Right hindlimb (tissue), 1 donor: ENCODE data around the gene ZFAND3.

ENCODE experiments used
- DNase-seq: peaks from one replicate; pipeline ENCODE4 v3.0.0-alpha.2; 2018

ZFAND3 gene

GRCh38 chr6:38158762-38159350 lies 339.3 kb downstream of the ZFAND3 start:
- no peak for DNase-seq

DNA sequence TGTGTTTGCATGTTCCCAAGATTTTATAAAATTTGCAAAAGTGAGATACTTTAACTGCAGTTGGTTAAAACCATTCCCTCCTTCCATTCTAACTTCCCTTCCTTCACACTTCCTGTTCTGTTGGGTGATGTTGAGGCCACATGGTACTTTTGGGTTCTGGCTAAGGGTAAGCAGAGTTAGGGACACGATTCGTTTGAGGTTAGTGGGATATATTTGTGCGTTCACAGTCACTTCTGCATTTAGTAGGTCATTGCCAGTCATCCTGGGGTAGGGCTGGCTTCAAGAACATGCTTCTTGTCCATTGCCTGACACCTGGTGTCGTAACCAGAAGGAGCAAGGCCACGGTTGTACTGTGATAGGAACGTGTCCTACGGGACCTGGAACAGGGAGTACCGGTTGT lies 340.1 kb downstream of the ZFAND3 start:
- DNase-seq, result no peak

GRCh38 chr6:38160831-38161230 lies 341.3 kb downstream of the ZFAND3 start:
- DNase-seq, result no peak

DNA sequence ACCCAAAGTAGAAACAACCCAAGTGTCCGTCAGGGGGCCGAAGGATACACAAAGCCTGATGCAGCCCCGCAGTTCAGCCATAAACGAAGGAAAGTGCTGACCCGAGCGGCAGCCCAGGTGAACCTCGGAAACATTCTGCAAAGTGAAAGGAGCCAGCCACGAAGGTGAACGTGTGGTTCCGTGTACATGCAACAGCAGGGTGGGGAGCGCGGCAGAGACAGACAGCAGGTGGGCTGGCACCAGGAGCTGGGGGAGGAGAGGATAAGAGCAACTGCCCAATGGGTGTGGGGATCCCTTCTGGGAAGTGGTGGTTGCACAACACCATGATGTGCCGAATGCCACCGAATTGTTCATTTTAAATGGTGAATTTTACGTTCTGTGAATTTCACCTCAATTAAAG lies 341.8 kb downstream of the ZFAND3 start:
- no peak for DNase-seq

- no peak for DNase-seq
Measured at GRCh38 chr6:38161754-38162492, 342.4 kb downstream of the ZFAND3 start.

- DNase-seq, result no peak
Measured at GRCh38 chr6:38162493-38163185, 343.1 kb downstream of the ZFAND3 start.

DNA sequence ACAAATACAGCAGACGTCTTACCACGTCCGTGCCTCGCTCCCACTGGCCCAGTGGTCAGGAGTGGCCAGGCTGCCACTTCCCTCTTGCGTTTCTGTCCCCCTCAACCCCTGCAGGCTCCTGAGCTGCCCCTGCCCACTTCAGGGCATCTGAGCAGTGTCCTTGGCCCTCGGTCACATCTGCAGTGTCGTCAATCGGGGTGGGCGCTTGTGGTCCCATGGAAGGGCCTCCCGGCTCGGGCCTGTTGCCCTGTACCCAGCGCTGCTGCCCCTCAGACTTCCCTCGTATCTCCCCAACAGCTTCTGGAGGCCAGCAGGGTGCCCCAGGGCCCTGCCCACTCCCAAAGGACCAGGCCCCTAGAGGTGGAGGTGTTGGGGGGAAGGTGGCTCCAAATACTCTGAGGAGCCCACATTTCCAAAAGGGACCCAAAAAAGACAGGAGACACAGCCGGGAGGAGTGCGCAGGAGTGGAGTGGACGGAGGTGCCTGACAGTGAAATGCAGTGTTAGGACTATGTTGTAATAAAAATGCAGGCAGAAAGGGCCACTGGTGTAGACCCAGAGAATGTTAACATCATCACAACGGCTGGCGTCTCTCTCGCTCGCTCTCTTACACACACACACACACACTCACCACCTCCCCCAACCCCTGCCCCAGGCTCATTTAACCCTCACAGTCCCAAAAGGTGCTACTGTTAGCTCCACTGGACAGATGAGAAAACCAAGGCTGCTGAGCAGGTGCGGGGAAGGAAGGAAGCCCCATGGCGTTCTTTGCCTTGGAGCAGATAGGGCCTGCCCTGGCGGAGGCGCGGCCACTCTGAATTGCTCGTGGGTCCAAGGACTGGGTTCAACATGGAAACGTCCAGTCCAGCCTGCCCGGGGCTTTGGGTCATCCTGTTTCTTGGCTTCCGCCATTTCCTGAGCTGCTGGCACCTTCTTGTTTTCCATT lies 343.9 kb downstream of the ZFAND3 start:
- no peak for DNase-seq

DNA sequence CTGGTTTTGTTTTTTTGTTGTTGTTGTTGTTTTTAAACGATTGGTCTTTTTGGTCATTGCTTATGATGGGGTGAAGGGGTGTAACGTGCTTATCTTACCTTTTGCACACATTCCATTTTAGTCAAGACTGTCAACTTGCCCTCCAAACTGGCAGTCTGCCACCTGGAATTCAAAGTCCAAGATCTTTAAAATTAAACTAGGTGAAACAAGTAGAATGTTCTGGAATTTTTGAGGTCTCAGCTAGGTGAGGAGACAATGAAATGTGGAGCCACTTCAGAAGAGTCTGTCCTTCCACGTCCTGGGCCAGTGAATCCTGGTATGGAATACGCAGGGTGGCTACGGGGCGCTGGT lies 344.6 kb downstream of the ZFAND3 start:
- DNase-seq, result no peak

- no peak for DNase-seq
Measured at GRCh38 chr6:38164671-38165108, 345.2 kb downstream of the ZFAND3 start.

- no peak for DNase-seq
Measured at GRCh38 chr6:38166411-38167240, 347.1 kb downstream of the ZFAND3 start.

GRCh38 chr6:38167598-38167997 lies 348.1 kb downstream of the ZFAND3 start:
- DNase-seq, result no peak

GRCh38 chr6:38168126-38168525 lies 348.6 kb downstream of the ZFAND3 start:
- DNase-seq, result no peak

GRCh38 chr6:38168699-38169098 lies 349.2 kb downstream of the ZFAND3 start:
- no peak for DNase-seq

- no peak for DNase-seq
Measured at GRCh38 chr6:38169221-38169976, 349.9 kb downstream of the ZFAND3 start.

GRCh38 chr6:38169977-38170526 lies 350.5 kb downstream of the ZFAND3 start:
- DNase-seq, result no peak

GRCh38 chr6:38170666-38171355 lies 351.3 kb downstream of the ZFAND3 start:
- no peak for DNase-seq

DNA sequence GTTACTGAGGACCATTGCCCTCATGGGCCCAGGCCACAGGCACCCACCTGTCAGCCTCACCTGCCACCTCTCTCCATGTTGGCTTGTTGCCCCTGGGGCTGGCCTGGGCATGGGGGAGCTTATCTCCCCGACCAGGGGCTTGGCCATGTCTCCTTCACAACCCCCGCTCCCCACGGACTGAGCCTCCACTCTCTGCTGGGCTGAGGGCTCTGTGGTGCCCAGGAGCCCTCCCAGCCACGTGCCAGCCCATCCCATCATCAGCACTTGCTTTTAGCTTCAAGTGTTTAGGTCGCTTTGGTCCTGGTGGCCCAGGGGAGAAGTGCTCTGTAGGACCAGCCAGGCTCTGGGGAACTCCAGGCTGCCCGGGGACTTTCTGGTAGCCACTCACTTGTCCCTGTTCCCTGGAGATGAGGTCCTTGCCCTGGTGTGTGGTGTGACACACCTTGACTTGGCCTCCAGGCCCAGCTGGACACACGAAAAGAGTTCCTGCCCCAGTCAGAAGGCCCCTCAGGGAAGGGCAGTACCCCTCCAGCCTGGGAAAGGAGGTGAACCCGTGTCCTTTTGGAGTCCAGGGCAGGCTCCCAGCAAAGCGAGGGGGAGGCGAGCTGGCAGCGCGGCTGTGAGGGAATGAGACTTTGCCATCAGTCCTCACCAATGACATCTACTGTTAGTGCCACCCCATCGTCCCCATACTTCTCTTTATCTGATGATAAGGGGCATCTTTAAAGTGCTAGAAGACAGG lies 352.6 kb downstream of the ZFAND3 start:
- DNase-seq, result no peak

DNA sequence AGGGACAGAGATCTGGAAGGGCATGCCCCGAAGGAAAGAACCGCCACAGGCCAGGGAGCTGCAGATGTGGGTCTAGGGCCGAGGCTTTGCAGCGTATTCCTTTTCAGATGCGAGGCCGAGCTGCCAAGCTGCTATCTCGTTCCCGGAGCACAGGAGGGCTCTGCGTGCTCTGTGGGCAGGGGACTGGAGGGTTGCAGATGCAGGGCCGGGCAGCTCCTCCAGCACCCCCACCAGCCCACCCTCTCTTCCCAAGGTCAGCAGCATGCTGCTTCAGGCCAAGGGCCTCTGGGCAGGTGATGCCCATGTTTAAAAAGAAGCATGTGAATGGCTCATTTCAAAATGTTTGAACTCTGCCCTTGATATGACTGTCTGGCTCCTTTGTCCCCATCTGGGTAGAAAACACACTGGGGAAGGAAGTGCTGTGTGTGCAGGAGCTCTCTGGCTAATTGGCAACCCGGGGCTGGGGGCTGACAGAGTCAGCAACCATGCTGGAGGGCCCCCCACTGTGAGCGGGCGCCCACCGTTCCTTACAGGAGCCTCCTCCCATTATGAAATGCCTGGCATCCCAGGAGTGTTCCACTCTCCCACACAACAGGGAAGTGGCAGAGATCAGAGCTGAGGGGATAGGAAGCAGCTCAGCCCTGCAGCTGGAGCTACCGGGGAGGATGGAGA lies 353.3 kb downstream of the ZFAND3 start:
- DNase-seq, result no peak

DNA sequence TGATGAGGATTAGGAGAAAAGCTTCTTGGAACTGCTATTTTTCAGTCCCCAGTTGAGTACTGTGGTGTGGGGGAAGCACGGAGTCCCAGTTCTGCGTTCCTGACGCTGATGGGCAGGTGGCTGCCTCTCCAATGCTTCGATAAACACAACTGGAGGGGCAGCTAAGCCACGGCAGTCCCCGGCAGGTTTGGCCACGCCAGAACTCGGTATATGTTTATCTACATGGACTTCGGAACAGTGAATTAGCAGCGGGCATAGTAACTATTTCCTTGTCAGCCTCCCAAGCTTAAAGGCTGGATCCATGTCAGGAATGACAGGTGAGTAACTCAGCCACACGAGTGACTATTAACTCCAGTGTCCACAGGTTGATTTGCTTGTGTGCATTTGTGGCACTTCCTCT lies 354.4 kb downstream of the ZFAND3 start:
- no peak for DNase-seq
